ENCODE results near the gene ABCG1.

The ABCG1 gene

DNA sequence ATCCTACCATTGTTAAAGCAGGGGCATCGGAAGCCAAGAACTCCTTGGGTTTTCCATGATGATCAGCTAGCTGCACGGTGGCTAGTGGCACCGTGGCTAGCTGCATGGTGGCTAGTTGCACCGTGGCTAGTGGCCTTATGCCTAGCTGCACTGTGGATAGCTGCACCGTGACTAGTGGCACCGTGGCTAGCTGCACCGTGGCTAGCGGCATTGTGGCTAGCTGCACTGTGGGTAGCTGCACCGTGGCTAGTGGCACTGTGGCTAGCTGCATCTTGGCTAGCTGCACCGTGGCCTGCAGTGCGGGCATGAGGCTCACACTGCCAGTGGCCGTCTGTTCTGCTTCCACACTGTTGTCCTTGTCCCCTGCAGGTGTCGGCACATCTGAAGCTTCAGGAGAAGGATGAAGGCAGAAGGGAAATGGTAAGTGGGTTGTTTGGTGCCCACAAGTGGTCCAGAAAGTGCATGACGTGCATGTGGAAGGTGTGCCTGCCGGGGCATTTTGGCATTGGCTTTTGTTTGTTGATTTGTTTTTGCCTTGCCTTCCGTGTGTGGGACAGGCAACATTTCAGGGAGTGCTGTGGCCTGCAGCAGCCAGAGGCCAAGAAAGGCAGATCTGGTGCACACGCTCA is 57.7 kb downstream of the ABCG1 start:
- TF ChIP-seq, protein P1, sequence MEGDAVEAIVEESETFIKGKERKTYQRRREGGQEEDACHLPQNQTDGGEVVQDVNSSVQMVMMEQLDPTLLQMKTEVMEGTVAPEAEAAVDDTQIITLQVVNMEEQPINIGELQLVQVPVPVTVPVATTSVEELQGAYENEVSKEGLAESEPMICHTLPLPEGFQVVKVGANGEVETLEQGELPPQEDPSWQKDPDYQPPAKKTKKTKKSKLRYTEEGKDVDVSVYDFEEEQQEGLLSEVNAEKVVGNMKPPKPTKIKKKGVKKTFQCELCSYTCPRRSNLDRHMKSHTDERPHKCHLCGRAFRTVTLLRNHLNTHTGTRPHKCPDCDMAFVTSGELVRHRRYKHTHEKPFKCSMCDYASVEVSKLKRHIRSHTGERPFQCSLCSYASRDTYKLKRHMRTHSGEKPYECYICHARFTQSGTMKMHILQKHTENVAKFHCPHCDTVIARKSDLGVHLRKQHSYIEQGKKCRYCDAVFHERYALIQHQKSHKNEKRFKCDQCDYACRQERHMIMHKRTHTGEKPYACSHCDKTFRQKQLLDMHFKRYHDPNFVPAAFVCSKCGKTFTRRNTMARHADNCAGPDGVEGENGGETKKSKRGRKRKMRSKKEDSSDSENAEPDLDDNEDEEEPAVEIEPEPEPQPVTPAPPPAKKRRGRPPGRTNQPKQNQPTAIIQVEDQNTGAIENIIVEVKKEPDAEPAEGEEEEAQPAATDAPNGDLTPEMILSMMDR (IDR thresholded peaks at IDR 0.05; ENCODE audit: extremely low read depth, missing control alignments), result no peak
- DNase-seq (ENCODE audit: low spot score), result no peak

DNA sequence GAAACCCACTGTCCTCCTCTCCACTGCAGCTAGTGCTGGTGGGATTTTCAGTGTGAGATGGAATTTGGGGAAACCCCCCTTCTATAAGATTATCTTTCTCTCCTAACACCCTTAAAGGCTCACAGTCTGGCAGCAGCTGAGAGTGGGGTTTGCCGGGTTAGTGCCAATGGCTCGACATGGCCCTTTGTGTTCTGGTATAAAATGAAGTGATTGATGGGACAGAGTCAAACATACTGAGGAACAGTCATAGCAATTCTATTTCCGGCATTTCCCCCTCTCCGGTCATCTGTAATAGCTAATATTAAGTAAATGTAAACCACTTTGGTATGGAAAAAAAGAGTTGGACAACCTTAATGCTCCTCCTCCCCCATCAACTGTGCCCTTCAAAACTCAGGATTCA is 58.7 kb downstream of the ABCG1 start:
- TF ChIP-seq, protein P1 (IDR thresholded peaks at IDR 0.05; ENCODE audit: extremely low read depth, missing control alignments), result no peak
- no peak for DNase-seq (ENCODE audit: low spot score)

DNA sequence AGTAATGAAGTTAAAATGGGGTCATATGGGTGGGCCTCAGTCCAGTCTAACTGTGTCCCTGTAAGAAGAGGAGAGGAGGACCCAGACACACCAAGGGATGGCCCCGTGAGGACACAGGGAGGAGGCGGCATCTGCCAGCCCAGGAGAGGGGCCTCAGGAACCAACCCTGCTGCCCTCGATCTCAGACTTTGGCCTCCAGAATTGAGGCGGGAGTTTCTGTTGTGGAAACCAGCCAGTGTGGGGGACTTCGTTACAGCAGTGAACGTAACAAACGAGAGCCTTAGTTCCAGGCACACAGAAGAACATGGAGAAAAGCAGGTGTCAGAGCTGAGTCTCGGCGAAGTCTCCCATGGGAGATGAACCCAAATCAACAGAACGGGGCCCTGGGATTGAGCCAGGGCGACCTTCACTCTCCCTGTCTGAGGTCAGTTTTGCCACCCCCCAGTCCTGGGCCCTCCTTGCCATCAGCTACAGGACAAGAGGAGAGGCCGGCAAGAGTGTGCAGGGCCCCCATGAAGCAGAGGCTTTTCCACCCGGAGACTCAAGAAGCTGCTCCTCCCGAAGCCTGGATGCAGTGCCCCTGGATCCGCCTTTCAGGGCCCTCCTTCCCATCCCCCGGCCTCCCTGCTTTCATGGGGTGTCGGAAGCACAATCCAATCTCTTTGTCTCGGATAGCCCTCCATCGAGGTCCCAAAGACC is 59.7 kb downstream of the ABCG1 start:
- TF ChIP-seq, protein P1 (IDR thresholded peaks at IDR 0.05; ENCODE audit: extremely low read depth, missing control alignments), result no peak
- DNase-seq (ENCODE audit: low spot score), result no peak

DNA sequence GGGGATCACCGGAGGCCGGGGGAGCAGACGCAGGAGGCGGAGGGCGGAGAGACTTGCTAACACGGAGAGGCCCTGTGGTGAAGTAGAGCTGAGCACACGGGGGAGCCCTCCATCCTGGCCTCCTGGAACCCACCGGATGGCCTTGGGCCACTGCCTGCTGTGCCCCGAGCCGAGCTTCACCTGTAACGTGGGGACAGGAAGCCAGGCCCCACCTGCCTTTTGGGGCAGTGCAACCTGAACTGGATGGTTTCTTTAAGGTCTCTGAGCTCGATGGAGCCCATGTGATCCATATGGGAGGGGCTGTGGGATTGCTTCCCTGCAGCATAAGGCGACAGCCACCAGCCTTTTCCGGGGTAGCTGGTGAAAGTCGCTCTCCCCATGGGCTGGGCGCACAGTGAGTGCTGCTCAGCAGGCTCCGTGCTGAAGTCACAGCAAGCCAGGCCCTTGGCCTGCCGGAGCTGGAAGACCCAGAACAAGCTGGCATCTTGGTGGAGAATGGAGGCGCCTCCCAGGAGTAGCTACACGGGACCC is 60.5 kb downstream of the ABCG1 start:
- no peak for DNase-seq (ENCODE audit: low spot score)
- TF ChIP-seq, protein P1 (IDR thresholded peaks at IDR 0.05; ENCODE audit: extremely low read depth, missing control alignments), result no peak

DNA sequence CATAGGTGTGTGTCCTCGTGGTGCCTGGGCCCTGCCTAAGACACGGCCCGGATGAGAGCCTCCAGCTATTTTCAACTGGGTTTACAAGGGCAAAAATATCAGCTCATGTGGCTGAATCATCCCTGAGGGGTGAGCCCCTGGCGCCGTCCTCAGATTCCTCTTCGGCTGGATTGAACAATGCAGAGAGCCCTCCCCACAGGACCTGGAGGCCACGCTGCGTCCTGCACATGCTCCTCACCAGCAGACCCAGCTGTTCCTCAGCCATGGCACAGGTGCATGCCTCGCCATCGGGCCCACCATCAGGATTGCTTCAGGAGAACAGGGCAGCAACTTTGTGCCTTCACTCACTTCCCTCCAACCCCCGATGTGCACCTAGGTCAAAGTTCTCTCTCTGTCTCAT is 60.9 kb downstream of the ABCG1 start:
- TF ChIP-seq, protein P1 (IDR thresholded peaks at IDR 0.05; ENCODE audit: extremely low read depth, missing control alignments), result no peak
- no peak for DNase-seq (ENCODE audit: low spot score)

DNA sequence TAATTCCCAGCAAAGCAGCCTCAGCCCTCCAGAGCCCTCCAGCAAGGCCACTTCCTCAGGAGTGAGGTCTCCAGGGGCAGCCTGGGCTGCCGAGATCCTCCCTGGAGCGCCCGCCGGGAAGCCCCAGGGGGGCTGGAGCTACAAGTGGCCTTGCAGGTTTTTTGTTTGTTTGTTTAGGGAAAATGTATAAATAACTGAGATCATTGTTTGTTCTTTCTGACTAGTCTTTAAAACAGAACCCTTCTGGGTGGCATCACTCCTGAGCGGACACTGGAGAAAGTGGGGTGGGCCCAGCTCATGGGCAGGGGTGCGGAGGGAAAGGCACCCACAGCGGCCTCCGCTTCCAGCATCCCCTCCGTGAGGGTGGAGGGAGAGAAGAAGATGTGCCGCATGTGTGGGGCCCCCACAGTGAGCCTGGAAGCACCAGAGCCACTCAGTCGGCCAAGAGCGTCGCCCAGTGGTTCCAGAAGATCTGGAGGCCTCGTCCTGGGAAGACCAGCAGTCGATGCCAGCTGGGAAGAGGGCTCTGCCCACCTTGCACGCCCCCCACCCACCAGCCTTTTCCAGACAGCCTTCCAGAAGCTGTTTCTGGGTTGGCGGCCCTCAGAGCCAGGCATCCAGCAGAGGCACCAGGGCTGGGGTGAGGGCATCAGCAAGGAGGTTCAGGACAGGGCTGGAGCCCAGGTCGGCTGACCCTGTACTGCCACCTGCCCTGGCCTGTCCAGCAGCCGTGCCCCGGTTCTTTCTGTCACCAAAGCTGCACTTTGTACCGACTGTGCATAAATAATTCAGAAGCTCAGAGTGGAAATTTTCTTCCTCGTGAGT is 61.6 kb downstream of the ABCG1 start:
- DNase-seq (ENCODE audit: low spot score), result no peak
- TF ChIP-seq, protein P1 (IDR thresholded peaks at IDR 0.05; ENCODE audit: extremely low read depth, missing control alignments), result no peak
